NCI-H526 treated with DMSO at 0.1 percent for 48 hours (cell line): ENCODE measurements around the gene SLC6A12.
A peak's percentile ranks its signal among the peaks of the same experiment; 100 is the strongest.

ENCODE experiments used
- DNase-seq: peaks from one replicate; lab custom pipeline; 2025; lab: John Stamatoyannopoulos, UW

Gene SLC6A12

DNA sequence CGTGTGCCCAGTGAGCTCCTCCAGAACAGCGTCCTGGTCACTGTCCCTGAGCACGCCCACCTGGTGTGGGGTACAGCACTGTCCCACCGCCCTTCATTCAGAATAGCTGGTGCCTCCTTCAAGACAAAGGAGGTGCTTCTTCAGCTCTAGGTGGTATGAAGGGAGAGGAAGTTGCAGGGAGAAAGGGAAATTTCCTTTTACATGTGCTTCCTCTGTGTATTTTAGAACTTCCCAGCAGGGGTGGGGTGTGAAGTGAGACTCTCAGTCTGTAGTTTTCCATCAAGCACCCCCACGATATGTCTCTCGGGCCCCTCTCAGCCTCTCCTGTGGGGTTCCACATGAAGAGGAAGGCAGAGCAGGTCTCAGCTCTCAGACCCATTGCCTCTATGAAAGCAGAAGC lies 1.2 kb upstream of the SLC6A12 start:
- no peak for DNase-seq

DNA sequence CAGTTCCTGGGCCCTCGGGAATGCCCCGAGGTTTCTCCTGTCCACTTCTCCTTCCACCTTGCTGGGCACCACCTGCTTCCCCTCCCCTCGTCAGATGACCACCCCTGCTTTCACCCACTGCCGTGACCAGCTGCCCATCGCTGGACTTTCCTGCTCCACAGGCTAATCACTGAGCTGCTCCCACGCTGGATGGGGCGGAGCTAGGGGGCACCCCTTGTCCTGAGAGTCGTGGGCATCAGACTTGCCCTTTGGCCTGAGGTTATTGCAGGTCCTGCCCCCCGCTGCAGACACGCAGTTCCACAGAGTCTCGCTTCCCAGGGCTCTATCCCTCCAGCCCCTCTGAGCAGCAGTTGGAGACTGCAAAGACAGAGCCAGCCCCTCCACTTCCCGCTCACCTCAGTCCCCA lies 427 bp downstream of the SLC6A12 start:
- DNase-seq: no peak

- no peak for DNase-seq
These were observed 1.0 kb downstream of the SLC6A12 start for GRCh38 chr12:212715-213526.

DNA sequence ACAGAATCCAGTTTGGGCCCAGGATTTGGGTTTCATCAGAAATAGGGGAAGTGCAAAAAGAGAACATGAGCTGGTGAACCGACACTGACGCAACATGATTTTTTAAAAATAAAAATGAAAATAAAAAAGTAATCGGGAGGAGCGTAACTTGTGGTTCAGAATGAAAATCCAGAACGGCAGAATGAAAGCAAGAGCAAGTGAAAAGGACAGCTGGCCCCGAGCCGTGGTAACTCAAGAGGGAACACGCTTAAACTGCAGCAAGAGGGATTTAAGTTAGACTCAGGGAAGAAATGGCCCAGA lies 1.6 kb downstream of the SLC6A12 start:
- DNase-seq: no peak

DNA sequence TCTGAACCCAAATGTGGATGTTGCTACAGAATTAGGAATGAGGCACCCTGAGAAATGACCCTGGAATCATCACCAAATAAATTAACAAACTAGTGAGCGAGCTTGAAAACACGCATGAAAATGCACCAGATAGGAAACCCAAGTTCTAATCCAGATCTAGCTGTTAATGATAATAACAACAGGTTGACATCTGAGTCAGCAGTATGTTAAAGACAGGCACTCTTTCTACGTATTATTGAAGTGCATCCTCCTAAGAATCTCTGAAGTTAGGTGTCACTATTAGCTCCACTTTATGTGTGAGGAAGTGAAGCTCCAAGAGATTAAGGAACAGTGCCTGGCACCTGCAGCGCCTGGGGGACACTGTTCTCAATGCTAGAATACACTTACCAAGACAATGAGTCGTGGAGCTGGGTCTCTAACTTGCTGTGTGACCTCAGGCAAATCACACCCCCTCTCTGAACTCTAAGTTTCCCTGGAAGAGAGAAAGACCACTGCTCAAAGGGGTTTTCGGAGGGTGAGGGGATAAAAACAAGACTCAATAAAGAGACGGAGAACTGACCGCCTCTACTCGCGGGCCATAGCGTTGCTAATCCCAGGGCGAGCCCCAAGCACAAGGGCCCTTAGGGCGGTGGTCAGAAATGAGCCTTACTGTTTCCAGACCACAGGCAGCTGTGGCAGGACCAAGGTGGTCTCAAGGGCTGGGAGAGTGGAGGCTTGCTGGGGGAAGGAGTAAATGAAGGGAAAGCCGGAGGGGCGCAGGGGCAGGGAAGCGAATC lies 2.1 kb downstream of the SLC6A12 start:
- DNase-seq: no peak

DNA sequence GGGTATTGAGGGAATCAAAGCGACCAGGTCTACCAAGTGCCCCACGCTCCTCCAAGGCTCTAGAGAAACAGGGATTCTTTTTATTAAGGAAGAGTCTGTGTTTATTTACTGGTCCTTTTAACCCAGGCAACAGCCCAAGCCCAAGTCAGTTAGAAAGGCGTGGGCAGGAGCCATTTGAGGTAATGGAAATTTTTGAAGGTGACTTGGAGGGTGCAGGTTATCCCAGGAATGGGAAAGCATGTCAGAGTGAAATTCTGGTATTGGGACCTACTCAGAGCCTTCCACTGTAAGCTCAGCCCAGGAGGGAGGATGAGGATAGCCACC lies 2.9 kb downstream of the SLC6A12 start:
- DNase-seq: no peak

GRCh38 chr12:210277-211141 lies 3.4 kb downstream of the SLC6A12 start:
- DNase-seq: no peak

DNA sequence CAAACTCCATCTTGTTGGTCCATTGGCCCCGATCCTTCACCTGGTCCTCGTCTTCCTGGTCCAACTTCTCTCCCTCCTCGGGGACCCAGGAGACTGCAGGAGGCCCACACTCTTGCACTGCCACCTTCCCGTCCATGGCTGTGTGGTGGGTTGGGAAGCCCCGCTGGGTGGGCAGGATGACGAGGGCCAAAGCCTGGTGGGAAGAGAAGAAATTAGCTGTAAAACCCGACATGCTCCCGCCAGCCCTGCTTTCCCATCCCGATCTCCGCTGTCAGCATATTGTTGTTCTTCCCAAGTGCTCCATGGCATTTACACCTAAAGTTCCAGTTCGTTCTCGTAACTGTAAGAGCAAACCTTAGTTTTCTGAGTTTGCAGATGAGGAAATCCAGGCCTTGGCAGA lies 4.1 kb downstream of the SLC6A12 start:
- no peak for DNase-seq

DNA sequence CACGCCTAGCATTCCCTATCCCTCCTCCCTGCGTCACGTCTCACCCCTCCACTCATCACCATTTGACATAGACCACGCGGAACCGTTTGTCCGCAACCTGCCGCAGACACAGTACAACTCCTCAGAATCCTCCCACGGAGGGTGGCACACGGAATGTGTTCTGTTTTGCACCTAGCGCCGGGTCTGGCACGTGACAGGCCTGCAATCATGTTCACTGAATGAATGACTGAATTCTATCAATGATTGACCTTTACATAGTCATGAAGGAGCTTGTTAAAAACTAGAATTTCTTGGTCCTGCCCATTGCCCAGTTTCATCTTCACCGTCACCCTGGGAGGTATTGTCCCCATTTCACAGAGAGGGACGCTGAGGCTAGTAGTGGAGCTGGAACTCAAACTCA lies 4.7 kb downstream of the SLC6A12 start:
- DNase-seq: no peak

DNA sequence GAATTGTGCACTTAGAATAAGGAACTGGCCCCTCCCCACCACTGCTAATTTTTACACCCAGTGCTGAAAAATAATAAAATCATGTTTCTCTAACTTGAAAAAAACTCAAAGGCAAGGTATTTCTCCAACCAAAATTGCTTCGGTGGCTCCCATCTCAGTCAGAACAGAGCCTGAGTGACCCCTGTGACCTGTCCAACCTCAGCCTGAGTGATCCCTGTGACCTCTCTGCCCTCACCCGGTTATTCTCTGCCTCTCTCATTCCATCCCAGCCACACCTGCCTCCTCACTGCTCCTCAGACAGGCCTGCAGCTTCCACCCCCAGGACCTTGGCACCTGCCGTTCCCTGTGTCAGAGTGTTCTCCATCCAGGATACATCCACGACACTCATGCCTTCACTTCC lies 5.1 kb downstream of the SLC6A12 start:
- DNase-seq: no peak

GRCh38 chr12:207804-208203 lies 6.2 kb downstream of the SLC6A12 start:
- no peak for DNase-seq

DNA sequence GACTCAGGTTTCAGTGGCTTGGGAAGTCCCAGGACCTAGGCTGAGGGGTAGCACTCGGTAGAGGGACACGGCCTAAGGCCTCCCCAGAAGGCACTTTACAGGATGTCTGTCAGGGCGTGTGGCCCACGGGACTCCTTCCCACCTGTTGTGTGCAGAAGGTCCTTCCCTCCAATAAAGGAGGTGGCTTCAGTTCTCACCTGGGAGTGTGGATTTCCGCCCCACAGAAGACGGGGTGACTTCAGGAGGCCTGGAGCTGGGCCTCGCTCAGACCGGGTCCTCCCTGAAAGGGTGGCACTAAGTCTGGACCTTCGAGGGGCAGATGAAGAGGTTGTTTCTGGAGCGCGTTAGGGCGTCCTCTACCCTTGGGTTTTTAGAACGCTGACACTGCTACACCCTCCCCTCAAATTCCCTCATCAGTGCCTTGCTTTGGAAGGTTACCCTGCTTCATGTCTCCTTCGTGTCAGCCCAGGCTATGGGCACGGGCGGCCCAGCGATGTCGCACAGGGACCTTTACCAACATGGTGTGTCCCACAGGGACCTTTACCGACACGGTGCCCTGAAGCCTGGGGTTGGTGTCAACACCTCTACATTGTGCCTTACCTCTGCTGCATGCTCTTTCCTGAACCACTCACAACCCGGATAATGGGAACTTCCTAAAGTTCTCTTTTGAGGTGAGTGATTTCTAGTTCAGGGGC lies 7.1 kb downstream of the SLC6A12 start:
- DNase-seq: no peak

GRCh38 chr12:205026-205425 lies 8.9 kb downstream of the SLC6A12 start:
- DNase-seq: no peak

GRCh38 chr12:204261-204678 lies 9.7 kb downstream of the SLC6A12 start:
- no peak for DNase-seq

DNA sequence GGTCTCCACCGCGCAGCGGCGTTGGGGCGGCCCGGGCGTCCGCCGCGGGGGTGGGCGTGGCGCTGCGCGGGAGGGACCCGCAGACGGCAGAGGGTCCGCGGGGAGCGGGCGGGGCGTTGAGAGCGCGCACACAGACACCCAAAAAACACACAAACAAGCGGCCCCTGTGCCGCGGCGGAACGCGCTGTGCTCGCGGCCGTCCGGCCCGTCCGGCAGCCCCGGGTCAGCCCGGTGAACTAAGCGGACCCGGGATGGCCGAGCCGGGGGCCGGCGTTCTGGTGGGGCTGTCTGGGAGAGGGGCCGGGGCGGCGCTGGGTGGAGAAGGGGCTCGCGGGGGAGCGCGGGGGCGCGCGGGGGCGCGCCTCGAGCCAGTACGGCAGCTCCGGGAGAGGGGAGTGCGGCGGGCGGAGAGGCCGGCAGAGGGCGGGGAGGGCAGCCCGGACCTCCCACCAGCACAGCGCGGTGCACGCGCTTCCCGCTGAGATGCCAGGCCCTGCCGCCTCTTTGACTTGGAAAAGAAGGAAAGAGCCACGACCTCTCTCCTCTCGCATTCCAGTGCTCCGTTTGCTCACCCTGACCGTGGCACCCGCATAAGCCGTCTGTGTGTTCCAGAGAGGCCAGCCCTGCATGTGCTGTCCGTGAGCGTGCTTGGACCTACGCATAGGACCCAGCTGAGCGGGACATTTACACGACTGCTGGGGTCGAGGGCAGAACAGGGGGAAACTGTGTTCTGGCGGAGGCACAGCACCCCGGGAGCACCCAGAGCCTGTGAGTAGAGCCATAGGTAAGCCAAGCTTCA lies 10.3 kb downstream of the SLC6A12 start:
- peak; percentile 6 for DNase-seq

DNA sequence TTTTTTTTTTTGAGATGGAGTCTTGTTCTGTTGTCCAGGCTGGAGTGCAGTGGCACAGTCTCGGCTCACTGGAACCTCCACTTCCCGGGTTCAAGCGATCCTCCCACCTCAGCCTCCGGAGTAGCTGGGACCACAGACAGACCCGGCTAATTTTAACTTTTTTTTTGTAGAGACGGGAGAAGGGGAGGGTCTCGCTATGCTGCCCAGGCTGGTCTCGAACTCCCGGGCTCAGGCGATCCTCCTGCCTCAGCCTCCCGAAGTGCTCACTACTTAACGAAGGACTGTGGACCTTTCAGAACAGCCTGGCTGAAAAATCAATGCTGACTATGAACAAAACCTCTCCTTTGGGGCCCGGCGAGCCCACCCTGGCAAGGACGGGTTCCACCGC lies 10.9 kb downstream of the SLC6A12 start:
- no peak for DNase-seq

DNA sequence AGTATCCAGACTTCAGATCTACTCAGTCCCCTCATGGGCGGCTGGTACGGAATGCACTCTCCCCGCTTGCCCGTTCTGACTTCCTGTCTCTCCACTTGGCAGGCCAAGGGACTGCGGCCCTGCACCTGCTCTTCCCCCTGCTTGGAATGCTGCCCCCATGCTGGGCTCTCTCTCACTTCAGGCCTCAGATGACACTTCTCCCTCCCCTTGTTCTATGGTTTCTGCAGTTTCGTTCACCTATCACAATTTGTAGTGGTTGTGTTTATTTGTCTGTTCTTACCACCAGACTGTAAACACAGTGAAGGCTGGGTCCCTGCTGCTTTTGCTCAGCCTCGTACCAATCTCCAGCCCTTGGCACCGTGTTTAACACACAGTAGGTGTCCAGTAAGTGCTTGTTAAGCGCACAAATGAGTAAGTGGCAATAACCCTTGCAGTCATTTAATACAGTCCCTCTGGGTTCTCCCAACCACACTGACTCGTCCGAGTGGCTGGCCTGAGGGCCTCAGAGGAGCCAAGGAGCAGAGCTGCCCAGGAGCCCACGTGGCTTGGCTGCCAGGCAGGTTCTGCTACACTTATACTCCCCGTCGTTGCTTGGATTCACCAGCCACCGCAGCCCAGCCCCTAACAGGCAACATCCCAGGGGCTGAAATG lies 11.8 kb downstream of the SLC6A12 start:
- DNase-seq: no peak

GRCh38 chr12:201361-201760 lies 12.6 kb downstream of the SLC6A12 start:
- no peak for DNase-seq

- no peak for DNase-seq
These were observed 15.3 kb downstream of the SLC6A12 start for GRCh38 chr12:198705-199104.

DNA sequence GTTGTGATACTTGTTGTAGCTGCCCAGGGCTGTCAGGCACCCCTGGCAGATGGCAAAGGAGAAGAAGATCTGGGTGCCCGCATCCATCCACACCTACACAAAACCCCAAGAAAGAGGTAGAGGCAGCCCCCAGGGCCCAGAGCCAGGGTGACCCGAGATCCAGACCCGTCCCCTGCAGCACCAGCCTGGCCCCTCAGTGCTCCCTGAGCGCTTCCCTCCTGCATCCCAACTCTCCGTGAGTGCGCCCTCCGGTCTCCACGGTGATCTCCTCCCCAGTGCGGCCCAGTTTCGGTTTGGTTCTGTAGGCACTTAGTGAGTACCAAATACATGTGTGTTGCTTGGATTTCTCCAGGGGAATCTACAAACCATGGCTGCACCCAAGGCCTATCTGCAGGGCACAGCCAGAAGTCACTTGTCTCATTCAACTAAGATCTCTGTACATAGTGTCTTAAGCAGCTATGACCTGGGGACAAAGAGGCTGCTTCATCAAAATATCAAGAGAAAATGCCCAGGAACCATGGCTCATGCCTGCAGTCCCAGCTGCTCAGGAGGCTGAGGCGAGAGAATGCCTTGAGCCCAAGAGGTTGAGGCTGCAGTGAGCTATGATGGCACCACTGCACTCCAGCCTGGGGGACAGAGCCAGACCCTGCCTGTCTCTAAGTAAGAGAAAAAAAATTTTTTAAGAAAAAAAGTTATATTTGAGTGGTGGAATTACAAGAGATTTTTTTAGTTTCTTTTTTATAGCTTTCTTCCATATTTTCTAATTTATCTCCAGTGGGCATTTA lies 15.9 kb downstream of the SLC6A12 start:
- DNase-seq: no peak
